ENCODE data around the gene AXDND1. TPM values are rescaled to one million over a fixed set of nuclear protein-coding genes. Genes with fewer than 3 reads are reported as not detected.
A peak's percentile ranks its signal among the peaks of the same experiment; 100 is the strongest.

The AXDND1 gene
- total and polyA plus RNA-seq, 9 donors: 0.07 to 4.1 (median 0.17) TPM; not detected in 3

DNA sequence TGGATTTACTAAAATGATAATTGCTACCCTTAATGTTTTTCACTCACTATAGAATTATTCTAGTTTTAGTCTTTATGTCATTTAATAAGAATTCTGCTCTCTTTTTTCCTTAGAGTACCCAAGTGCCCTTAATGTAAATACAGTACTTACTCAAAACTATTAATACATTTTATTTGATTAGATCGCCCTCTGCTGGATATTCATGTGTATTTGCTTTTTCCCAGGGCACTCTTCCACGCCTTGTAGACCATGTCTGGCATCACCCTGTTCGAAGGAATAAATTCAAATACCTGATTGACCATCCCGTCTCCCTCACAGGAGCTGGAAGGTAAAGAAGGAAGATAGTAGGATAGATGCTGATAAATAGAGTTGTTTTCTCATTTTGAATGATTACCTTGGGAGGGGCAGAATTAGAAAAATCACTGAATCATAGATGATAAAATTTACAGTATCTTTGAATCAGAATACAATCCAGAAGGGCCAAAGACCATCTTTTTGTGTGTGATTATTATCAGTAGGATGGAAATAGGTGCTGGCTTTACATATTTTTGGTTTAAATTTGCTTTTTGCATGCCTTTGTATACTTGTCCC is 4.1 kb downstream of the AXDND1 start:
- Histone ChIP-seq H3K9me3 (no peaks in the 10 kb centered on the region), H3K27me3 (no peaks in the 10 kb centered on the region), H3K27ac (no peak overlapping the region), H3K4me3 (no peak overlapping the region), H3K4me1 (ENCODE audit: insufficient read depth) (no peaks in the 10 kb centered on the region), H3K36me3 (no peaks in the 10 kb centered on the region)
- intact Hi-C loops (cut with DNase I): loop anchor here in 3 of 4 donors (5.0 to 10.0 kb wide), 4 partner anchors 248 to 845 kb away; partner anchors contain the start of gene TOR3A (in 2 of the 3)
- WGBS, 3 donors: 0 to 3% (median 1%) methylated on average over 4 of the region's 4 CpGs
- DNase-seq: no peak
- TF ChIP-seq POLR2A (IDR thresholded peaks at IDR 0.05) (no peak), EP300 (IDR thresholded peaks at IDR 0.05) (no peak)
- TF ChIP-seq, protein P1, sequence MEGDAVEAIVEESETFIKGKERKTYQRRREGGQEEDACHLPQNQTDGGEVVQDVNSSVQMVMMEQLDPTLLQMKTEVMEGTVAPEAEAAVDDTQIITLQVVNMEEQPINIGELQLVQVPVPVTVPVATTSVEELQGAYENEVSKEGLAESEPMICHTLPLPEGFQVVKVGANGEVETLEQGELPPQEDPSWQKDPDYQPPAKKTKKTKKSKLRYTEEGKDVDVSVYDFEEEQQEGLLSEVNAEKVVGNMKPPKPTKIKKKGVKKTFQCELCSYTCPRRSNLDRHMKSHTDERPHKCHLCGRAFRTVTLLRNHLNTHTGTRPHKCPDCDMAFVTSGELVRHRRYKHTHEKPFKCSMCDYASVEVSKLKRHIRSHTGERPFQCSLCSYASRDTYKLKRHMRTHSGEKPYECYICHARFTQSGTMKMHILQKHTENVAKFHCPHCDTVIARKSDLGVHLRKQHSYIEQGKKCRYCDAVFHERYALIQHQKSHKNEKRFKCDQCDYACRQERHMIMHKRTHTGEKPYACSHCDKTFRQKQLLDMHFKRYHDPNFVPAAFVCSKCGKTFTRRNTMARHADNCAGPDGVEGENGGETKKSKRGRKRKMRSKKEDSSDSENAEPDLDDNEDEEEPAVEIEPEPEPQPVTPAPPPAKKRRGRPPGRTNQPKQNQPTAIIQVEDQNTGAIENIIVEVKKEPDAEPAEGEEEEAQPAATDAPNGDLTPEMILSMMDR (IDR thresholded peaks at IDR 0.05): peak in 2 of 3 donors; percentile 70 to 71

DNA sequence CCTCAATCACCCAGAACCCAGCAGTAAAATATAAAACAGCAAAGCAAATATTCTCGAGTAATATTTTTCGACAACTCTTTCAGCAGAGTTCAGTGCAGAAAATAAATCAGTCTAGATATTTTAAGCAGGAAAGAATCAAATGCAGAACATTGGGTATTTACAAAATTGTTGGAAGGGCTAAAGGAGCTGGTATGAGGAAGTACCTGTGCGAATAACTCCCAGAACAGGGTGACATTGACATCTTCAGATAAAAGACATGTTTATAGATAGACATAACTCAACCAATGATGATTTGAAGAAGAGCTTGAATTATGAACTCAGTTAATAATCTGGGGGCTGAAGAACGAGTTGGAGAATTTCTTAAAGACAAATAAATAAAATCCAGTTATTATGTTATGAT is 6.4 kb downstream of the AXDND1 start:
- TF ChIP-seq, protein P1 (IDR thresholded peaks at IDR 0.05): no peak
- no peaks in the 10 kb centered on the region for H3K36me3 ChIP-seq
- no peak overlapping the region for H3K27ac ChIP-seq
- H3K9me3 ChIP-seq: no peaks in the 10 kb centered on the region
- no peaks in the 10 kb centered on the region for H3K4me1 ChIP-seq (ENCODE audit: insufficient read depth)
- H3K27me3 ChIP-seq: no peaks in the 10 kb centered on the region
- intact Hi-C loops (cut with DNase I): loop anchor here in 1 of 4 donors (10.0 kb wide), 1 partner anchor 847 kb away; no protein-coding TSS in a partner anchor
- H3K4me3 ChIP-seq: no peak overlapping the region
- DNase-seq: no peak
- WGBS, 3 donors: 22 to 57% (median 40%) methylated on average over 4 of the region's 4 CpGs

DNA sequence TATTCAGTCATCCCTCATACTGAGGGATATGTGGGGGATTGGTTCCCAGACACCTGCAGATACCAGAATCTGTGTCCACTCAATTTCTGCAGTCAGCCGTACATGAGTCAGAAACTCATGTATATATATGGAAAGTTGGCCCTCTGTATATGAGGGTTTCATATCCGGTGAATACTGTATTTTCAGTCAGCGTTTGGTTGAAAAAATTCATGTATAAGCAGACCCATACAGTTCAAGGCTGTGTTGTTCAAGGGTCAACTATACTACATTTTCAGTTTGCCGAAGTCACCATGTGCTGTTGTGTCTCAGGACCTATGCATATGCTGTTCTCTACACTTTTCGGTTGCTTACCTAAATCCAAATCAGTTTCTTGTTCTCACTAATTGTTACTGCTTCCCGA is 10.5 kb downstream of the AXDND1 start:
- intact Hi-C loops (cut with DNase I): loop anchor here in 1 of 4 donors (10.0 kb wide), 1 partner anchor 851 kb away; no protein-coding TSS in a partner anchor
- 86 to 91% (median 88%) methylated on average over 6 of the region's 6 CpGs for WGBS, 3 donors
- TF ChIP-seq, protein P1 (IDR thresholded peaks at IDR 0.05): no peak
- TF ChIP-seq EP300 (IDR thresholded peaks at IDR 0.05) (no peak), POLR2A (IDR thresholded peaks at IDR 0.05) (no peak)
- Histone ChIP-seq H3K9me3 (no peaks in the 10 kb centered on the region), H3K27me3 (no peaks in the 10 kb centered on the region), H3K4me3 (no peak overlapping the region), H3K4me1 (ENCODE audit: insufficient read depth) (no peaks in the 10 kb centered on the region), H3K27ac (no peak overlapping the region), H3K36me3 (no peaks in the 10 kb centered on the region)
- DNase-seq: no peak

DNA sequence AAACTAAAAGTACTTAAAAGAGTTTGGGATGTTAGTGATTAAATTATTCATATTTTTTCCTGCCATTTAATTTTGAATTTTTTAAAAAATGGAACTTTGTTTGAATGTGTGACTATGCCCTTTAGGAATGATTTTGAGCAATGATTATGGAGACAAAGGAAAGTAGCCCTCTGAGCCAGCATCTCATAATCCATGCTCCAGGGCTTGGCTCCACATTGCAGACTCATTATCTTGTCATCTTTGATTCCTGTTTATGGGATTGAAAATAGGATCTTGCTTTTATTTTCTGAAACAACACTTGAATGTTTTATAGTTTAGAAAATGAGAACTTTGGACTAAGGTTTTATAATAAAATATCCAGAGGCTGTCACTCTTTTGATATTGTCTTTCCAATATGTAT is 14.5 kb downstream of the AXDND1 start:
- Histone ChIP-seq H3K4me1 (ENCODE audit: insufficient read depth) (no peaks in the 10 kb centered on the region), H3K27ac (no peak overlapping the region), H3K4me3 (no peak overlapping the region), H3K27me3 (no peaks in the 10 kb centered on the region), H3K9me3 (no peaks in the 10 kb centered on the region), H3K36me3 (no peaks in the 10 kb centered on the region)
- no peak for DNase-seq
- intact Hi-C loops (cut with DNase I): no loop called here
- TF ChIP-seq POLR2A (IDR thresholded peaks at IDR 0.05) (no peak), EP300 (IDR thresholded peaks at IDR 0.05) (no peak)

DNA sequence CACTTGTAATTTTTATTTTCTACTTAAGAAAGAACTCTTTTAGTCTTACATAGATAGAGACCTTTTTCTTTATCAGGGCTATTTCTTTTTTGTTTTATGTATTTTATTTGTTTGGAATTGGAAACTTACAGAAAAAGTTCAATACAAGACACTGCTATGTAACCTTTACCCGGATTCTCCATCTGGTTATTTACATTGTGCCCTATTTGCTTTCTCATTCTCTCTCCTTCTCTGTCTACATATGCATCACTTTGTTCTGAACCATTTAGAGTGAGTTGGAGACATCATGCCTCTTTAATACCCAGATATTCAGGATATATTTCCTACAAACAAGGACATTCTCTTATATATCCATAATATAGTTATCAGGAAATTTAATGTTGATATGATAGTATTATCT is 18.3 kb downstream of the AXDND1 start:
- no peak for DNase-seq
- Histone ChIP-seq H3K27me3 (no peaks in the 10 kb centered on the region), H3K27ac (no peak overlapping the region), H3K36me3 (no peaks in the 10 kb centered on the region), H3K4me3 (no peak overlapping the region), H3K4me1 (ENCODE audit: insufficient read depth) (no peaks in the 10 kb centered on the region), H3K9me3 (no peaks in the 10 kb centered on the region)
- intact Hi-C loops (cut with DNase I): no loop called here
- TF ChIP-seq EP300 (IDR thresholded peaks at IDR 0.05): no peak
- TF ChIP-seq, protein P1 (IDR thresholded peaks at IDR 0.05): no peak
- TF ChIP-seq POLR2A (IDR thresholded peaks at IDR 0.05): no peak
- 20 to 63% (median 38%) methylated on average over 1 of the region's 1 CpG for WGBS, 3 donors

Data from ovary (tissue), 9 donors.